ENCODE data around the gene FBXW12.

DNA sequence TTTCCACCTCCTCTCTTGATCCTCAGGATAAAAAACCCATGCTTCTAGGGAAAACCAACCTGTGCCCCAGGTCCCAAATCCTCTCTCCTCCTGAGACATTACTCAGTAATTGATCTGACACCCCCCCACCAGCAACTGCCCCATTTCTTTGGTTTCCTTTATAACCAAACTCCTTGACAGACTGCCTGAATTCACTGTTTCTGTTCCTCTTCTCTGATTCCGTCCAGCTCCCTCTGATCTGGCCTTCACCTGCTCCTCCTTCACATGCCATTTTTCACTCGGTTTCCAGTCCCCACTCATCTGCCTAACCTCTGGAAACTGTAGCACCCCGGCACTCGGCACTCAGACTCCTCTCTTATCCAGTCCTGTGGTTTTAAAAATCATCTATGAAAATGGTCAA lies 65.8 kb downstream of the FBXW12 start:
- TF ChIP-seq, protein P1, sequence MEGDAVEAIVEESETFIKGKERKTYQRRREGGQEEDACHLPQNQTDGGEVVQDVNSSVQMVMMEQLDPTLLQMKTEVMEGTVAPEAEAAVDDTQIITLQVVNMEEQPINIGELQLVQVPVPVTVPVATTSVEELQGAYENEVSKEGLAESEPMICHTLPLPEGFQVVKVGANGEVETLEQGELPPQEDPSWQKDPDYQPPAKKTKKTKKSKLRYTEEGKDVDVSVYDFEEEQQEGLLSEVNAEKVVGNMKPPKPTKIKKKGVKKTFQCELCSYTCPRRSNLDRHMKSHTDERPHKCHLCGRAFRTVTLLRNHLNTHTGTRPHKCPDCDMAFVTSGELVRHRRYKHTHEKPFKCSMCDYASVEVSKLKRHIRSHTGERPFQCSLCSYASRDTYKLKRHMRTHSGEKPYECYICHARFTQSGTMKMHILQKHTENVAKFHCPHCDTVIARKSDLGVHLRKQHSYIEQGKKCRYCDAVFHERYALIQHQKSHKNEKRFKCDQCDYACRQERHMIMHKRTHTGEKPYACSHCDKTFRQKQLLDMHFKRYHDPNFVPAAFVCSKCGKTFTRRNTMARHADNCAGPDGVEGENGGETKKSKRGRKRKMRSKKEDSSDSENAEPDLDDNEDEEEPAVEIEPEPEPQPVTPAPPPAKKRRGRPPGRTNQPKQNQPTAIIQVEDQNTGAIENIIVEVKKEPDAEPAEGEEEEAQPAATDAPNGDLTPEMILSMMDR (conservative IDR thresholded peaks at IDR 0.05 in 1 of 2, IDR thresholded peaks at IDR 0.05 in 1 of 2; ENCODE audit: extremely low read depth in 1 of 2, insufficient read depth in 1 of 2, low read depth in 1 of 2, low read length in 2 of 2), result no peak
- TF ChIP-seq EZH2 (IDR thresholded peaks at IDR 0.05; ENCODE audit: borderline replicate concordance, low read length), result no peak
